Ovary (tissue), 3 donors: ENCODE measurements around the gene BCL7C.

Experiments used
- CTCF ChIP-seq, 3 donors: fragments of 450-650 bp in 2 of 3; fragments of 200-600 bp in 1 of 3; IDR thresholded peaks; one replicate each; pipeline versions ENCODE4 v1.5.1 to v1.8.0; 2016 to 2022; ENCODE audit warnings: antibody characterized with exemption in 3 of 3, mild to moderate bottlenecking in 1 of 3
- EP300 ChIP-seq: sonication (generic); formaldehyde crosslinking; IDR thresholded peaks from one replicate; pipeline ENCODE4 v1.6.1; 2017; ENCODE audit warnings: antibody characterized with exemption
- POLR2A ChIP-seq: fragments of 450-650 bp; IDR thresholded peaks from one replicate; pipeline ENCODE4 v1.6.1; 2017; ENCODE audit warnings: antibody characterized with exemption, mild to moderate bottlenecking, moderate library complexity
- donor health status: DM: no; HTN: no; CAD: no.

- TF ChIP-seq CTCF (IDR thresholded peaks at IDR 0.05) (no peak), POLR2A (no peak), EP300 (no peak)
Observed at GRCh38 chr16:30930160-30930571, 36.3 kb upstream of the BCL7C start.
